ENCODE results near the gene CCDC15.
"Not testable (repeated sequence)": the region's sequence is repeated elsewhere in the genome, so short reads cannot be mapped to it uniquely, and the experiment has no call there.

The CCDC15 gene

GRCh38 chr11:124941703-124942102 is 12.3 kb upstream of the CCDC15 start:
- DNase-seq: no peak

- no peak for DNase-seq
Measured at GRCh38 chr11:124942466-124943253, 11.3 kb upstream of the CCDC15 start.

- no peak for DNase-seq
Measured at GRCh38 chr11:124943254-124943616, 10.8 kb upstream of the CCDC15 start.

GRCh38 chr11:124943741-124944140 is 10.3 kb upstream of the CCDC15 start:
- no peak for DNase-seq

GRCh38 chr11:124944565-124944964 is 9.4 kb upstream of the CCDC15 start:
- DNase-seq: no peak

- no peak for DNase-seq
Measured at GRCh38 chr11:124945826-124946225, 8.2 kb upstream of the CCDC15 start.

- no peak for DNase-seq
Measured at GRCh38 chr11:124946735-124947141, 7.3 kb upstream of the CCDC15 start.

- no peak for DNase-seq
Measured at GRCh38 chr11:124950601-124951330, 3.2 kb upstream of the CCDC15 start.

GRCh38 chr11:124951341-124951740 is 2.7 kb upstream of the CCDC15 start:
- DNase-seq: no peak

GRCh38 chr11:124954590-124954955 is 571 bp downstream of the CCDC15 start:
- no peak for DNase-seq

GRCh38 chr11:124955035-124955434 is 1.0 kb downstream of the CCDC15 start:
- DNase-seq: no peak

- DNase-seq: peak; percentile 76 to 83
Measured at GRCh38 chr11:124961972-124962609, 8.1 kb downstream of the CCDC15 start.

- not testable (repeated sequence) for DNase-seq
Measured at GRCh38 chr11:124968197-124968596, 14.2 kb downstream of the CCDC15 start.

- DNase-seq: peak; percentile 33 to 44
Measured at GRCh38 chr11:124970925-124971324, 16.9 kb downstream of the CCDC15 start.

- no peak for DNase-seq
Measured at GRCh38 chr11:124971810-124972209, 17.8 kb downstream of the CCDC15 start.

- DNase-seq: no peak
Measured at GRCh38 chr11:124976531-124976930, 22.5 kb downstream of the CCDC15 start.

- DNase-seq: no peak
Measured at GRCh38 chr11:124977006-124977405, 23.0 kb downstream of the CCDC15 start.

- DNase-seq: no peak
Measured at GRCh38 chr11:124978316-124978715, 24.3 kb downstream of the CCDC15 start.

GRCh38 chr11:124982043-124982442 is 28.0 kb downstream of the CCDC15 start:
- no peak for DNase-seq

- no peak for DNase-seq
Measured at GRCh38 chr11:124983674-124984511, 29.9 kb downstream of the CCDC15 start.

GRCh38 chr11:124984512-124984854 is 30.5 kb downstream of the CCDC15 start:
- DNase-seq: no peak

GRCh38 chr11:124987096-124987495 is 33.1 kb downstream of the CCDC15 start:
- no peak for DNase-seq

GRCh38 chr11:124988063-124988462 is 34.1 kb downstream of the CCDC15 start:
- no peak for DNase-seq
